KOPT-K1 (cell line): ENCODE measurements around the gene SLC22A14.
"Not testable (repeated sequence)": the region's sequence is repeated elsewhere in the genome, so short reads cannot be mapped to it uniquely, and the experiment has no call there.

ENCODE experiments used
- H3K27ac ChIP-seq: fragments of 200-600 bp; sonication (generic); 2 replicates; pipeline ENCODE4 v1.5.1; 2016; ENCODE audit warnings: antibody characterized with exemption, mild to moderate bottlenecking, low read depth, low read length; ENCODE audit not compliant: poor library complexity, severe bottlenecking
- H3K36me3 ChIP-seq: fragments of 200-600 bp; sonication (generic); 2 replicates; pipeline ENCODE4 v1.5.1; 2017; ENCODE audit warnings: antibody characterized with exemption, mild to moderate bottlenecking, low read length, moderate library complexity; ENCODE audit not compliant: insufficient read depth
- H3K9me3 ChIP-seq: fragments of 200-600 bp; sonication (generic); 2 replicates; pipeline ENCODE4 v1.5.1; 2017; ENCODE audit warnings: antibody characterized with exemption, low read length, mild to moderate bottlenecking; ENCODE audit not compliant: insufficient read depth, poor library complexity, severe bottlenecking

SLC22A14 gene

DNA sequence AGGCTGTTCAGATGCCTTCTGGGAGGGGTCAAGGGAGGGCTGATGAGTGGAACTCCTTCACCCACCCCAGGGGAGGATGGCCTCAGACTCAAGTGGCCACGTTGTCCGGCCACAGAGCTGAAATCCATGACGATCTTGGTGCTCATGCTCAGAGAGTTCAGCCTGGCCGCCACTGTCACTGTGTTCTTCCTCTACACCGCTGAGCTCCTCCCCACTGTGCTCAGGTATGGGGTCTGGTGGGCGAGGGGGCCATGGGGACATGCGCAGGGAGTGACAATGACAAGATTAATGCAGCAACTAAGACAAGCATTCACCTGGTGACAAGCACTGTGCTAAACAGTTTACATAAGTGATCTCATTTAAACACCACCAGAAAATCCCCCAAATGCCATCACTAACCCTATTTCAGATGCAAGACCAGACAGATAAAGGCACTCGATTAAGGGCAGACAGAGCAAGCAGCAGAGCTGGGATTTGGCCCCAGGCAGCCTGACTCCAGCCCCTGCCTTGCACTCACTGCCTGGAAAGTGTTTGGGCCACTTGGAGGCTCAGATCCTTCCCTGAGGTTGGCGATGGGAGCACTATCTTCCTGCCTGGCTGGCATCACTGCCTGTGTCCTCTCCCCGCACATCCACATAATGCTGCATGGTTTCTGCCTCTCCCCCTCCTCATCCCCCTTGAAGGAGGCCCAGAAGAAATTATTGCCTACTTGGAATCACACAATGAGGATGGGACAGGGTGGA, 33.6 kb downstream of the SLC22A14 start:
- Histone ChIP-seq H3K9me3 (no peaks in the 10 kb centered on the region), H3K27ac (no peak overlapping the region), H3K36me3 (no peaks in the 10 kb centered on the region)

GRCh38 chr3:38316356-38317191, 34.5 kb downstream of the SLC22A14 start:
- Histone ChIP-seq H3K9me3 (no peaks in the 10 kb centered on the region), H3K27ac (no peak overlapping the region), H3K36me3 (no peaks in the 10 kb centered on the region)

GRCh38 chr3:38317192-38317759, 35.2 kb downstream of the SLC22A14 start:
- H3K36me3 ChIP-seq = no peaks in the 10 kb centered on the region
- no peaks in the 10 kb centered on the region for H3K9me3 ChIP-seq
- no peak overlapping the region for H3K27ac ChIP-seq

- H3K9me3 ChIP-seq = no peaks in the 10 kb centered on the region
- H3K27ac ChIP-seq = no peak overlapping the region
- H3K36me3 ChIP-seq = no peaks in the 10 kb centered on the region
Observed at GRCh38 chr3:38318766-38319671, 36.9 kb downstream of the SLC22A14 start.

DNA sequence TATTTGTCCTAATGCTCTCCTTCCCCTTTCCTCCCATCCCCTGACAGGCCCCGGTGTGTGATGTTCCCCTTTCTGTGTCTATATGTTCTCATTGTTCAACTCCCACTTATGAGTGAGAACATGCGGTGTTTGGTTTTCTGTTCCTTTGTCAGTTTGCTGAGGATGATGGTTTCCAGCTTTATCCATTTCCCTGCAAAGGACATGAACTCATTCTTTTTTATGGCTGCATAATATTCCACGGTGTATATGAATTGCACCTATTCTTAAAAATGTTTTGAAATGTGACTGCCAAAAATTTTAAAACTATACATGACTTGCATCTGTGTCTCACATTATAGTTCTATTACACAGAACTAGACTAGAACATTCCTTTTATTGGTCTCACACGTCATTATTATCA, 38.5 kb downstream of the SLC22A14 start:
- H3K36me3 ChIP-seq, H3K9me3 ChIP-seq, H3K27ac ChIP-seq: not testable (repeated sequence)

DNA sequence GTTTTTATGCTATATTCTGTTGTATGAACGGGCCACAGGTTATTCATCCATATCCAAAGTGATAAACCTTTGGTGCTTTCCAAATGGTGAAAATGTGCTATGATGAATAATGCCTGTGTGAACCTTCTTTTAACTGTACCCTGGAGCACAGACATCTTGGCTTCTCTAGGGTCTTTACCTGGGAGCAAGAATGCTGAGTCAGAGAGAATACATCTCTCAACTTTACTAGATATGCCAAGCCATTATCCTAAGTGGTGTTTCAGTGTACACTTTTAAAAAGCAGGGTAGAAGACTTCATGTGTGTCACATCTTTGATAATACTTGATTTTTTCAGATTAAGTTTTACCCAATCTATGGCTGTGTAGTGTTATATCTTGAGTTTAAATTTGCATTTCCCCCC, 41.0 kb downstream of the SLC22A14 start:
- no peak overlapping the region for H3K27ac ChIP-seq

DNA sequence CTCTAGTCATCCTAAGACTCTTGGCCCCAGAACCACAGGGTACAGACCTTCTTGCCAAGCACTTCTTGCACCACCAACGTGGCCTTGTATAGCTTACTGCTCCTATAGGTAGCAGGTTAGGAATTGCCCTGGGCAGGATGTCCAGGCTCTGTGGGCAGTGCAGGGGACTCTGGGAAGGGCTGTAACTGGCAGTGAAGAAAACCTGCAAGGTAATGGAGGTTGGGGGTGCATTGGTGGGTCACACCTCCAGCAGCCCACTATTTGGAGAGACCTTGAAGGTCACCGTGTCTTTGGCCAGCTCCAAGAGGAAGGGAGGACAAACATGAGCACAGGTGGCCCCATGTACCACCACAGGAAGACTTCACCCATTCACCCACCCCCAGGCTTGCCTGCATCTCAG, 43.2 kb downstream of the SLC22A14 start:
- Histone ChIP-seq H3K9me3 (peaks cover 8% of the 10 kb centered on the region), H3K36me3 (no peaks in the 10 kb centered on the region), H3K27ac (no peak overlapping the region)

More for the DNA sequence above, 41.0 kb downstream of the SLC22A14 start:
- H3K9me3 ChIP-seq = peaks cover 8% of the 10 kb centered on the region
- no peaks in the 10 kb centered on the region for H3K36me3 ChIP-seq

GRCh38 chr3:38327335-38328009, 45.4 kb downstream of the SLC22A14 start:
- Histone ChIP-seq H3K9me3 (peaks cover 8% of the 10 kb centered on the region), H3K27ac (no peak overlapping the region), H3K36me3 (no peaks in the 10 kb centered on the region)

DNA sequence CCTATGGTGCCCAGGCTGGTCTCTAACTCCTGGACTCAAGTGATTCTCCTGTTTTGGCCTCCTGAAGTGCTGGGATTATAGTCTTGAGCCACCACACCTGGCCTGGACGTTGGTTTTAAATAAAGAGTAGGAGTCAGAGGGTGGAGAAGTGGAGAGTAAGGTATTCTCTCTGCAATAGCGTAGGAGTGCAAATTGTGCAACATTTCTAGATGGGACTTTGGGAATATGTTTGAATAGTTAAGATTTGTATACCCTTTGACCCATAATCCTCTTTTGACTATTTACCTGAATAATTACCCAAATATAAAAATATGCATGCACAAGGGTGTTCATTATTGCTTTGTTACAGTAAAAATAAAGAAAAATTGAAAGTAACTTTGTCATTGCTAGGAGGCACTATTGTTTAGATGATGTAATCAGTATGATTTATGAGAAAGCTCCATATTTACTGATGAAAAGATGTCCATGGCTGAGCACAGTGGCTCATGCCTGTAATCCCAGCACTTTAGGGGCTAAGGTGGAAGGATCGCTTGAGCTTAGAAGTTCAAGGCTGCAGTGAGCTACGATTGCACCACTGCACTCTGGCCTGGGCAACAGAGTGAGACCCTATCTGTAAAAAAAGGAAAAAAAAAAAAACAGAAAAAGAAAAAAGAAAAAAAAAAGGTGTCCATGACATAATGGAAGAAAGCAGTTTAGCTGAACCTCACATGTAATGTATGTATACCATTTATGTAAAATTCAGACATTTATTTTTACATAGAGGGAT, 49.3 kb downstream of the SLC22A14 start:
- Histone ChIP-seq H3K9me3 (peaks cover 8% of the 10 kb centered on the region), H3K36me3 (no peaks in the 10 kb centered on the region), H3K27ac (no peak overlapping the region)

DNA sequence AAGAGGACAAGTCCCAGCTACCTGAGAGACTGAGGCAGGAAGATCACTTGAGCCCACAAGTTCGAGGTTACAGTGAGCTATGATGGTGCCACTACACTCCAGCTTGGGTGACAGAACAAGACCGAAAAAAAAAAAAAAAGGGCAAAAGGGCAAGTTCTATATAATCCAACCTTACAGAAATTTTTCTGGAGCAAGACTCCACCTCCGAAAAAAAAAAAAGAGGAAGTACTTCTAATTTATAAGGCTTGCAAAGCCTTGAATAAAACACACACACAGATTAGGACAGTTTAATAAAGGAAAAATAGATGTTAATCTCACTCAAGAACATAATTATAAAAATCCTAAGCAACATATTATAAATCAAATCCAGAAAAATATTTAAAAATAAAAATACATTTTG, 50.1 kb downstream of the SLC22A14 start:
- Histone ChIP-seq H3K27ac (no peak overlapping the region), H3K9me3 (peaks cover 5% of the 10 kb centered on the region), H3K36me3 (no peaks in the 10 kb centered on the region)

GRCh38 chr3:38334142-38335055, 52.3 kb downstream of the SLC22A14 start:
- H3K9me3 ChIP-seq = no peaks in the 10 kb centered on the region
- H3K36me3 ChIP-seq = no peaks in the 10 kb centered on the region
- H3K27ac ChIP-seq = no peak overlapping the region

DNA sequence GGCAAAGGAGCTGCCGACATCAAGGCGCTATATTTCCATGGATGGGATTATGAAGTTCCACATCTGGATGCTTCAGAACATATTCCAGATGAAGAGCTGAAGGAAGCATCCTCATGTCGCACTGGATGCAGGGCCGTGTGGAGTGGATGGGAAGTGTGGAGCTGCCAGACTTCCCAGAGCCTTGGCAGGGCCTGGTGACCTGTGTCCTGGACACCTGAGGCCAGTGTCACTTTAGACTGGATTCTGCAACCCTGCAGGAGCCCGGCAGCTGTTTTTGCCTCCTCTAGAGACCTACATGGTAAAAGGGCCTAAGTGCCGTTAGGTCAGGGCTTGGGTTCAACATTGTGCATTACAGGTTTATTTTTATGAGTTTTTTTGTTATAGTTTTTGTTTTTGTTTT, 53.2 kb downstream of the SLC22A14 start:
- Histone ChIP-seq H3K27ac (no peak overlapping the region), H3K36me3 (no peaks in the 10 kb centered on the region), H3K9me3 (no peaks in the 10 kb centered on the region)

DNA sequence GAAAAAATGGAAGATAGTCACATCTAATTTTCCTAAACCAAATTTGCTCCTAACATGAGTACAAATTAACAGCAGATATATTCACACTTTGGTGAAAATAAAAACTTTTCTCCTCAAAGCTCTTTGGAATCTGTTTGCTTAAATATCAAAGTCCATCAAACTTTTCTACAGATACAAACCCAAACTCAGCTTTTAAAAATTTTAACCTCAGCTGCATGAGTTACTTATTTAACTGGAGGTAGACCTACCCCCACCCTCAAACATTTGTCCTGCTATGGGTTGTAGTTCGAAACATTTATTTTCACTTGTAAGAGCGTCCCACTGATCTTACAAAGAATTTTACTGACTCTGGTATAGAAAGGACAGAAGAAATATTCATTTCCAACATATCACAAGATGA, 55.6 kb downstream of the SLC22A14 start:
- no peak overlapping the region for H3K27ac ChIP-seq
- H3K36me3 ChIP-seq = no peaks in the 10 kb centered on the region
- H3K9me3 ChIP-seq = no peaks in the 10 kb centered on the region
